T1000 (cell line): Measurements from ENCODE around the gene RABIF.
"Not testable (repeated sequence)": the region's sequence is repeated elsewhere in the genome, so short reads cannot be mapped to it uniquely, and the experiment has no call there.

ENCODE experiments used
- DNase-seq: peaks from one replicate; lab custom pipeline; 2025; ENCODE audit warnings: mixed read lengths; lab: John Stamatoyannopoulos, UW

The RABIF gene

DNA sequence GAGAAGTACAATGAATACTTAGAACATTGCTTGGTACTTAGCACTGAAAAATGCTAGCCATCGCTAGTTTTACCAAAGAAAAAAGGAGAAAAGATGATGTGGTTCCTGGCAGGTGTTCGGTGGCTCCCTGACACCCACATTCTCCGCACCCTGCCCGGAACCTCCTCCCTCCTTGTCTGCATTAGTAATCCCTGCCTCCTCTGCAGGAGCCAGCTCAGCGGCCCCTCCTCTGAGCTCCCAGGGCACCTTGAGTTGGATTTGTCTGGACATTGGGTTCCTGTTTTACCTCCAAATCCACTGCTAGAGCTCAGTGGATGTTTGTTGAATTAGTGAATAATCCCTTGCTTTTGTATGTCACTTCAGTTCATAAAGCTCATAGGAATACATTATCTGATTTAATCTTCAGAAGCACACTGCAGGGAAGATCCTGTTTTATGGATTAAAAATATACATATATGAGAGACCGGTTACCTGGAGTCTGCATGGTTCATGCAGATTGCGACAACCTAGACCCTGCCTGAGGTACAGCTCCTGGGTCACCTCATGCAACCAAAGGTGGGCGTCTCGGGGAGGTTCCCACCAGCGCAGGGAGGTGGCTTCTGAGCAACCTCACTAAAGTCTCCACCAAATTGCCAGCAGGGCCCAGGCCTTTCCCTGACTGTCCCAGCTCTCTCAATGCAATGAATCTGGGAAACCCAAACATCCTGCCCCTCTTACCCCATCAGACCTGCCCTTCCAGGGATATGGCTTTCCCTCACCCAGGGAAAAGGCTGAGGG, 54.0 kb downstream of the RABIF start:
- no peak for DNase-seq

DNA sequence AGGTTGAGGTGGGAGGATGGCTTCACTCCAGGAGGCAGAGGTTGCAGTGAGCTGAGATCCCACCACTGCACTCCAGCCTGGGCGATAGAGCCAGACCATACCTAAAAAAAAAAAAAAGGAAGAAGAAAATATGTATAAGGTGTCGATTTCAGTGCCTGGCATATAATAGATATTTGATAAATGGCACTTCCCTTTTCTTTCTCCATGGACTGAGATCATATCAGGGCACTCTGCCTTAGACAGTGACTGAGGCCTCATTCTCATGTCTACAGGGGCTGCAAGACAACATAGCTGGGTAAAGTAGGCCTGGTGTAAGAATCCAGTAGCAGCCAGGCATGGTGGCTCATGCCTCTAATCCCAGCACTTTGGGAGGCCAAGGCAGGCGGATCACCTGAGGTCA, 57.0 kb downstream of the RABIF start:
- DNase-seq = no peak

DNA sequence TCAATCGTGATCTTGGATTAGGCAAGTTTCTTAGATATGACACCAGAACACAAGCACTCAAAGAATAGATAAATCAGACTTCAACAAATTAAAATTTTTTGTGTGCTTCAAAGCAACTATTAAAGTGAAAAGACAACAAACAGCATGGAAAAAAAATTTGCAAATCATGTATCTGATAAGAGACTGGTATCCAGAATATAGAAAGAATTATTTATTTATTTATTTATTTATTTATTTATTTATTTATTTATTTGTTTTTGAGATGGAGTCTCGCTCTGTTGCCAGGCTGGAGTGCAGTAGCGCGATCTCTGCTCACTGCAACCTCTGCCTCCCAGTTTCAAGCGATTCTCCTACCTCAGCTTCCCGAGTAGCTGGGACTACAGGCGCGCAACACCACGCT, 59.7 kb downstream of the RABIF start:
- not testable (repeated sequence) for DNase-seq
